Measurements from ENCODE around the gene GZMH. TPM values are rescaled to one million over a fixed set of nuclear protein-coding genes. Genes with fewer than 3 reads are reported as not detected.

The GZMH gene
- total and polyA plus RNA-seq, 2 donors (not counting 3 experiments of a cell fraction or from before 2014, with no cell fraction given), result not detected

DNA sequence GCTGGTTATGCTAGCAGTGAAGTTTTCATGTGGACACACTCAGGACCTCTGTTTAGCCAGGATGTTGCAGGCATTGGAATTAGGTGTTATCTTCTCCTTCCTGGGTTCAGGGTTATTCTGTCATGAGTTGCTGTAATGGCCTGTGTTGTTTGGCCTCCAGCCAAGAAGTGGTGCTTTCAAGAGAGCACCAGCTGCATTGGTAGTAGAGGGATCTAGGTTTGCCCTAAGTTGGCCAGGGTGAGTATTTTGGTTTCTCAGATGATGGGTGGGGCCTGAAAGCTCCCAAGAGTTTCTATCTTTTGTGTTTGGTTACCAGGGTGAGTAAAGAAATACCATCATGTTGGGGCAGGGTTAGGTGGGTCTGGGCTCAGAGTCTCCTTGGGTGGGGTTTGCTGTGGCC lies 2.7 kb upstream of the GZMH start:
- ChIA-PET CTCF (no interaction called here), POLR2A (interaction anchor here (0.6 kb wide), 1 partner anchor 12 kb away, joined by 3 read pairs; no protein-coding TSS in a partner anchor)
- TF ChIP-seq GATA2 (IDR thresholded peaks at IDR 0.05; ENCODE audit: insufficient read depth, insufficient read length, low read depth, low read length), result no peak
- TF ChIP-seq, protein P1, sequence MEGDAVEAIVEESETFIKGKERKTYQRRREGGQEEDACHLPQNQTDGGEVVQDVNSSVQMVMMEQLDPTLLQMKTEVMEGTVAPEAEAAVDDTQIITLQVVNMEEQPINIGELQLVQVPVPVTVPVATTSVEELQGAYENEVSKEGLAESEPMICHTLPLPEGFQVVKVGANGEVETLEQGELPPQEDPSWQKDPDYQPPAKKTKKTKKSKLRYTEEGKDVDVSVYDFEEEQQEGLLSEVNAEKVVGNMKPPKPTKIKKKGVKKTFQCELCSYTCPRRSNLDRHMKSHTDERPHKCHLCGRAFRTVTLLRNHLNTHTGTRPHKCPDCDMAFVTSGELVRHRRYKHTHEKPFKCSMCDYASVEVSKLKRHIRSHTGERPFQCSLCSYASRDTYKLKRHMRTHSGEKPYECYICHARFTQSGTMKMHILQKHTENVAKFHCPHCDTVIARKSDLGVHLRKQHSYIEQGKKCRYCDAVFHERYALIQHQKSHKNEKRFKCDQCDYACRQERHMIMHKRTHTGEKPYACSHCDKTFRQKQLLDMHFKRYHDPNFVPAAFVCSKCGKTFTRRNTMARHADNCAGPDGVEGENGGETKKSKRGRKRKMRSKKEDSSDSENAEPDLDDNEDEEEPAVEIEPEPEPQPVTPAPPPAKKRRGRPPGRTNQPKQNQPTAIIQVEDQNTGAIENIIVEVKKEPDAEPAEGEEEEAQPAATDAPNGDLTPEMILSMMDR (IDR thresholded peaks at IDR 0.05; ENCODE audit: extremely low read depth in 1 of 2, insufficient read depth in 1 of 2, low read depth in 1 of 2, low read length in 2 of 2), result no peak
- TF ChIP-seq, protein P2, sequence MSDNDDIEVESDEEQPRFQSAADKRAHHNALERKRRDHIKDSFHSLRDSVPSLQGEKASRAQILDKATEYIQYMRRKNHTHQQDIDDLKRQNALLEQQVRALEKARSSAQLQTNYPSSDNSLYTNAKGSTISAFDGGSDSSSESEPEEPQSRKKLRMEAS (IDR thresholded peaks at IDR 0.05; ENCODE audit: insufficient read depth, insufficient read length), result no peak
- no peak for TF ChIP-seq POLR2A (IDR thresholded peaks at IDR 0.05; ENCODE audit: low read depth, low read length)
- no peak for TF ChIP-seq JUN (IDR thresholded peaks at IDR 0.05; ENCODE audit: borderline replicate concordance, insufficient read depth, insufficient read length, low read depth)
- TF ChIP-seq MYC (IDR thresholded peaks at IDR 0.05; ENCODE audit: low read depth, low read length), result no peak
- no peak for TF ChIP-seq POLR2AphosphoS5 (IDR thresholded peaks at IDR 0.05; ENCODE audit: insufficient read depth, low read depth, low read length)
- no peak for TF ChIP-seq FOS (IDR thresholded peaks at IDR 0.05; ENCODE audit: borderline replicate concordance, insufficient read depth, low read length)
- TF ChIP-seq EZH2 (IDR thresholded peaks at IDR 0.05; ENCODE audit: borderline replicate concordance, low read depth, low read length, severe bottlenecking), result no peak
- intact Hi-C loops (cut with micrococcal nuclease) (no loop called here), dilution Hi-C loops (cut with MboI; ENCODE audit: extremely low pct_ligation_motif_present, low sequenced_read_pairs) (no loop called here)
- no peaks in the 10 kb centered on the region for H3K9me1 ChIP-seq (replicated peaks; ENCODE audit: control insufficient read depth, extremely low read depth, insufficient read depth, low read length)
- no peaks in the 10 kb centered on the region for H3K79me2 ChIP-seq (ENCODE audit: control insufficient read depth, insufficient read depth, low read length)
- H3K27me3 ChIP-seq (ENCODE audit: control insufficient read depth in 2 of 2, insufficient read depth in 2 of 2, low read length in 2 of 2), result no peaks in the 10 kb centered on the region
- no peaks in the 10 kb centered on the region for H3K4me1 ChIP-seq (ENCODE audit: control insufficient read depth, extremely low read depth, insufficient read depth, low read length)
- FAIRE-seq (no peak), DNase-seq (ENCODE audit: low read depth, low spot score) (no peak)
- no peak overlapping the region for H3K4me3 ChIP-seq (replicated peaks in 1 of 3; ENCODE audit: insufficient read depth in 1 of 3, low read depth in 1 of 3, low read length in 3 of 3)
- H3K36me3 ChIP-seq (ENCODE audit: control insufficient read depth in 2 of 2, extremely low read depth in 1 of 2, insufficient read depth in 2 of 2, low read length in 2 of 2), result no peaks in the 10 kb centered on the region
- BruUV-seq (replicated peaks), result no TSS peak
- no peaks in the 10 kb centered on the region for H3K9me3 ChIP-seq (replicated peaks; ENCODE audit: control insufficient read depth, insufficient read depth, low read length)
- no peak overlapping the region for H3K9ac ChIP-seq (replicated peaks; ENCODE audit: extremely low read depth, insufficient read depth, low read length)
- no peaks in the 10 kb centered on the region for H4K20me1 ChIP-seq (replicated peaks; ENCODE audit: control insufficient read depth, extremely low read depth, insufficient read depth, low read length)
- no peak overlapping the region for H2AFZ ChIP-seq (ENCODE audit: low read depth, low read length)
- H3K27ac ChIP-seq (ENCODE audit: insufficient read depth, low read depth, low read length), result no peak overlapping the region
- H3K4me2 ChIP-seq (ENCODE audit: insufficient read depth, low read length), result no peak overlapping the region
